Measurements from ENCODE around the gene LRFN4. TPM values are rescaled to one million over a fixed set of nuclear protein-coding genes. Genes with fewer than 3 reads are reported as not detected.

The LRFN4 gene
- total RNA-seq, 1 experiment from 2014 or later: 70.3 TPM

- TF ChIP-seq AR (CRISPR knock-in tag; IDR thresholded peaks at IDR 0.05): no peak
- no peak for TF ChIP-seq IRF1 (CRISPR knock-in tag; IDR thresholded peaks at IDR 0.05)
- no peak for TF ChIP-seq CREM (CRISPR knock-in tag; IDR thresholded peaks at IDR 0.05)
Measured at GRCh38 chr11:66904055-66904454, 47.2 kb downstream of the LRFN4 start (continued).

- ChIA-PET CTCF (interaction anchor here (1.3 kb wide), 1 partner anchor 72 kb away, joined by 3 read pairs; no protein-coding TSS in a partner anchor), POLR2A (no interaction called here)
- TF ChIP-seq RELA (CRISPR knock-in tag; IDR thresholded peaks at IDR 0.05; ENCODE audit: borderline replicate concordance) (no peak), TP53 (CRISPR knock-in tag; IDR thresholded peaks at IDR 0.05) (no peak), HMGA2 (CRISPR knock-in tag; IDR thresholded peaks at IDR 0.05) (no peak), USF1 (CRISPR knock-in tag; IDR thresholded peaks at IDR 0.05) (no peak), ATF6 (CRISPR knock-in tag; IDR thresholded peaks at IDR 0.05) (no peak), E2F4 (CRISPR knock-in tag; IDR thresholded peaks at IDR 0.05; ENCODE audit: borderline replicate concordance, low read depth) (no peak), ZNF425 (CRISPR knock-in tag; conservative IDR thresholded peaks at IDR 0.05) (no peak), ESRRA (CRISPR knock-in tag; IDR thresholded peaks at IDR 0.05; ENCODE audit: borderline replicate concordance) (no peak), FOXK1 (CRISPR knock-in tag; IDR thresholded peaks at IDR 0.05) (no peak), ZNF416 (CRISPR knock-in tag; IDR thresholded peaks at IDR 0.05) (no peak), CDX4 (CRISPR knock-in tag; IDR thresholded peaks at IDR 0.05; ENCODE audit: borderline replicate concordance) (no peak), ZNF263 (CRISPR knock-in tag; IDR thresholded peaks at IDR 0.05; ENCODE audit: low read depth) (no peak), USF2 (CRISPR knock-in tag; IDR thresholded peaks at IDR 0.05) (no peak), NR2C2 (CRISPR knock-in tag; IDR thresholded peaks at IDR 0.05) (no peak), ZNF219 (CRISPR knock-in tag; IDR thresholded peaks at IDR 0.05; ENCODE audit: borderline replicate concordance) (no peak), ZNF121 (CRISPR knock-in tag; IDR thresholded peaks at IDR 0.05) (no peak)
- no peak overlapping the region; the same call in 1 of the 2 replicates for H3K27ac Mint-ChIP-seq
- H3K9me3 Mint-ChIP-seq: no peaks in the 10 kb centered on the region
- no peak overlapping the region for H3K4me3 Mint-ChIP-seq
- no peaks in the 10 kb centered on the region for H3K36me3 Mint-ChIP-seq
- H3K4me1 Mint-ChIP-seq: peaks cover 39% of the 10 kb centered on the region
- H3K27me3 Mint-ChIP-seq (ENCODE audit: low read depth): no peaks in the 10 kb centered on the region
- DNase-seq (ENCODE audit: low spot score) (no peak), ATAC-seq (no peak)
Measured at GRCh38 chr11:66904561-66904960, 47.7 kb downstream of the LRFN4 start.

All from WTC11 (cell line).